ENCODE data around the gene MYL3.

Gene MYL3

DNA sequence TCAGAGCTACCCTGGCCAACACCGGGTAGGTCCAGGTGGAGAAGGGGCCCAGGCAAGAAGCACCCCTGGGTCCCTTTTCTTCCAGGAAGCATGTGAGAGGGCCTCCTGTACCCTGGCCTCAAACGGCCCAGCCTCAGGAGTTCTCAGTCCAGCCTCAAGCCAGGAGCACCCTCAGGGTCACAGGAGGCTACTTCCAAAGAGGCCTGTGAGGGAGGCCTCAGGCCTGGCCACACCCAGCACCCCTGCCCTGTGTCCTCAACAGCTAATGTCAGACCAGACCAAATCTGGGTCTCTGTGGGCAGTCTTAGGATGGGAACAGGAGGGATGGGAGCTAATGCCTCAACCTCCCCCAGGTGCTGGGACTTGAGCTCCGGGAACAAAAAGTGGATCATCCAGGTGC lies 37.8 kb upstream of the MYL3 start:
- no peak overlapping the region for H3K4me3 ChIP-seq (ENCODE audit: low read length)
- no peak for DNase-seq (ENCODE audit: low read depth, low spot score)

DNA sequence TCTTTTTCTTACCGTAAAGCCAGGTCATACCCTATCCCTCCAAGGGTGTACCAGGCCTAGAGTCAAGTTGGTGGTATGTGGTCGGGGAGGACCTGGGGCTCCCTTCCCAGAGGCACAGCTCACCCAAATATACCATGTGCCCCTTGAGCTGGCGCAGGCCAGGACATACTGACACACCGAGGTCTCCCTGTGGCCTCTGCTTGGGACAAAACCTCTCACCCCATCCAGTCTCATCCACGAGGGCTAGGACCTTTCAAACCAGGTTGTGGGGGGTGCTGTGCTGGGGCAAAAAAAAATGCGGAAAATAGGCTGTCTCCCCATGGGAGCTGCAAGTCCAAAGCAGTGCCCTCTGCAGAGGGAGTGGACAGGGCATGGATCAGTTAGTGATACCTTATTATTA lies 37.1 kb upstream of the MYL3 start:
- no peak for DNase-seq (ENCODE audit: low read depth, low spot score)

DNA sequence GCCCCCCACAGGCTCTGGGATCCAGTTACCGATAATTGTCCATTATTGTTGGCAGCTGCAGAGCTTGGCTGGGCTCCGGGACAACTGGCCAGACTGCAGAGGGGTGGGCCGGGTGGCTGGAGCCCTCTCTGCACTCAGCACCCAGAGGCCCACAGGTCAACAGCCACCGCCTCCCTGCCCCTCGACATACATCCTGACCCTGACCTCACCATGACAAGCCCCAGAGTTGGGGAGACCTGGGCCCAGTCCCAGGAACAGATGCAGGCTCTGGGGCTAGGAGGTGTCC lies 36.7 kb upstream of the MYL3 start:
- no peak overlapping the region for H3K4me3 ChIP-seq (ENCODE audit: low read length)
- no peak for DNase-seq (ENCODE audit: low read depth, low spot score)

More for the DNA sequence above, 37.1 kb upstream of the MYL3 start:
- no peak overlapping the region for H3K4me3 ChIP-seq (ENCODE audit: low read length)

DNA sequence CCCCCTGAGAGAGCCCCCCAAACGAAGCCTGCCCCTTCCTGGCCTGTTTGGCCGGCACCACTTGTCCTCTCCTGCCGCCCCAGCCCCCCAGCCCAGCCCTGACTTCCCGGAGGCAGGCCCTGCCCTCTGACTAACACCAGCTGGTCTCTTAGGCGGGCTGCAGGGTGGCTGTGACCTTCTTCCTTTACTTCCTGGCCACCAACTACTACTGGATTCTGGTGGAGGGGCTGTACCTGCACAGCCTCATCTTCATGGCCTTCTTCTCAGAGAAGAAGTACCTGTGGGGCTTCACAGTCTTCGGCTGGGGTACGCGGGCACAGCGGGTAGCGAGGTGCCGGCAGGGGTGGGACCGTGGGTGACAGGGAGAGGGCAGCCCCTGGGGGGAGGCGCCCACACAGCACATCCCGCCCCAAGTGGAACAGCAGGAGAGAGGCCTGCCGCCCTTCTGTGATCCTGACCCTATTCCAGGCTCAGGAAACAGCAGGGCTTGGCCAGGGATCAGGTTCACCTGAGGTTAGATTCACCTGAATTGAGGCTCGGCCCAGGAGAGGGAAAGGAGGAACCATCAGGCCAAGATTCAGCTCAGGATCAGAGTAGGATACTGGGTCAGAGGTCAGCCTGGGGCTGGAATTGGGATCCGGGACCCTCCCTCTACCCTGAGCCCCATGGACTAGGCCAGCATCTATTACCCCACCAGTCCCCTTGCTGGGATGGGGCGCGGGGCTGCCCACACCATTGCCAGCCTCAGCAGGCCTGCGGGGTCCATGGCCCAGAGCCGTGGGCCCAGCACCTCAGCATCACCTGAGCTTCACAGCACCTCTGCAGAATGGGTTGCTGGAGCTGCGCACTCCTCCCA lies 36.1 kb upstream of the MYL3 start:
- H3K4me3 ChIP-seq (ENCODE audit: low read length): no peak overlapping the region
- no peak for DNase-seq (ENCODE audit: low read depth, low spot score)

DNA sequence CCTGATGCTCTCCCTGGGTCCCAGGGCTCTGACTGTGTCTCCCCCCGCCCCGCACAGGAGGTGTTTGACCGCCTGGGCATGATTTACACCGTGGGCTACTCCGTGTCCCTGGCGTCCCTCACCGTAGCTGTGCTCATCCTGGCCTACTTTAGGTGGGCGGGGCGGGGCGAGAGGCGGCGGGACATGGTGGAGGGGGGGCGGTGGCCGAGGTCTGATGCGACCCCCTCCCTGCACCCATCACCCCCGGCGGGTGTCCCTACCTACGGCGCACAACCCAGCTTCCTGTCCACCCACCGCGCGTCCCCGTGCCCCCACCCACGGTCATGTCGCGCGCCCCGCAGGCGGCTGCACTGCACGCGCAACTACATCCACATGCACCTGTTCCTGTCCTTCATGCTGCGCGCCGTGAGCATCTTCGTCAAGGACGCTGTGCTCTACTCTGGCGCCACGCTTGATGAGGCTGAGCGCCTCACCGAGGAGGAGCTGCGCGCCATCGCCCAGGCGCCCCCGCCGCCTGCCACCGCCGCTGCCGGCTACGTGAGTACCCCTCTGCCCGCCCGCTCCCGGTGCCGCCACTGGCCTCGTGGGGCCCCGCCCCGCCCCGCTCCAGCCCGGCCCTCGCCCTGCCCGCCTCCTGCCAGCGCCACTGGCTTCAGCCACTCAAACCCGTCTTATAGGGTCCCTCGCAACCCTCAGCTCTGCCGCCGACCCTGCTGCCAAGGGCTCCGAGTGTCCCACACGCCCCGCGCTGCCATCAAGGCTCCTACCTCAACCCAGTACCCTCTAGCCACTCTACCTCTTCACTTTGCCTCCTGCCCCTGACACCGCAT lies 35.3 kb upstream of the MYL3 start:
- no peak overlapping the region for H3K4me3 ChIP-seq (ENCODE audit: low read length)
- DNase-seq (ENCODE audit: low read depth, low spot score): no peak

DNA sequence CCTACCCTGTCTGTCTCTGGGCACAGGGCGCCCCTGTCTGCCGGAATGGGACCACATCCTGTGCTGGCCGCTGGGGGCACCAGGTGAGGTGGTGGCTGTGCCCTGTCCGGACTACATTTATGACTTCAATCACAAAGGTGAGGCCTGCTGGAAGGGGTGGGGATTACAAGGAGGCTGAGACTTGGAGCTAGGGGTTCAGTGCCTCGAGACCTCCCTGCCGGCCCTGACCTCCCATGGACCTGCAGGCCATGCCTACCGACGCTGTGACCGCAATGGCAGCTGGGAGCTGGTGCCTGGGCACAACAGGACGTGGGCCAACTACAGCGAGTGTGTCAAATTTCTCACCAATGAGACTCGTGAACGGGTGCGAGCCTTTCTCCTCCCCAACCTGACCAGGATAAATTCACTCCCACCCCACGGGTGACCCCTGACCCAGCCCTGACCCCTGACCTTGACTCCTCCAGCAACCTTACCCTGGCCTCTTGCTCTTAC lies 34.6 kb upstream of the MYL3 start:
- no peak overlapping the region for H3K4me3 ChIP-seq (ENCODE audit: low read length)
- no peak for DNase-seq (ENCODE audit: low read depth, low spot score)

DNA sequence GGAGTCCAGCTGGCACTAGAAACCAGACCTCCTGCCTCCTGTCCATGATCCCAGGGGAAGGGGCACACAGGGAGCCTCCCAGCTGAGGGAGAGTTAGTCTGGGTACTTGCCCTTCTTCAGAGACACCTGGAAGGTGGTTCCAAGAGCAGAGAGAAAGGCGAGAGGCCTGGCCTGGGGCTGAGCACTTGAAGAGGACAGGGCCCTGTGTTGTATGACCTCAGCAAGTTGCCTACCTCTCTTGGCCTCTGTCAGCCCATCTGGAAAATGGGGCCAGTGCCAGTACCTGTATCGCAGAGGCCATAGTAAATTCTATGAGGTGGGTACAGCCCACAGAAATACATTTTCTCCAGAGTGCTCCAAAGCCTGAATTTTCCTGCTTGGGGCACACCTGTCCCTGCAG lies 33.8 kb upstream of the MYL3 start:
- DNase-seq (ENCODE audit: low read depth, low spot score): no peak
- H3K4me3 ChIP-seq (ENCODE audit: low read length): no peak overlapping the region

DNA sequence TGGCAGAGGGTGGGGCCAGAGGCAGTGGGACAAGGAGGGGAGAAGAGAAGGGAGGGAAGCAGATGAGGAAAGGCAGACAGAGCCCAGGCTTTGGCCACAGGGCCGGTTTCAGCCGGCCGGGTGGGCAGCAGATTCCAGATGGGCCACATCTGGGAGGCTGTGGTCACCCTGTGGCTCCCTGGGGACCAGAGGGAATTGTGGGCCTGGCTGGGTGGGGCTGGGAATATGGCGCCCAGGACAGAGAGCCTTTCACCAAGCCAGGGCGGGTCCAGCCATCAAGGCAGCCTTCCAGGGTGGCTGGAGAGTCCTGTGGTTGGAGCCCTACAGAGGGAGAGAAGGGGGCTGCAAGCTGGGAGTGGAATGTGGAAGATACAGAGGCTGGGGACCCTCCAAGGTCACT lies 33.1 kb upstream of the MYL3 start:
- DNase-seq (ENCODE audit: low read depth, low spot score): no peak
- H3K4me3 ChIP-seq (ENCODE audit: low read length): no peak overlapping the region

DNA sequence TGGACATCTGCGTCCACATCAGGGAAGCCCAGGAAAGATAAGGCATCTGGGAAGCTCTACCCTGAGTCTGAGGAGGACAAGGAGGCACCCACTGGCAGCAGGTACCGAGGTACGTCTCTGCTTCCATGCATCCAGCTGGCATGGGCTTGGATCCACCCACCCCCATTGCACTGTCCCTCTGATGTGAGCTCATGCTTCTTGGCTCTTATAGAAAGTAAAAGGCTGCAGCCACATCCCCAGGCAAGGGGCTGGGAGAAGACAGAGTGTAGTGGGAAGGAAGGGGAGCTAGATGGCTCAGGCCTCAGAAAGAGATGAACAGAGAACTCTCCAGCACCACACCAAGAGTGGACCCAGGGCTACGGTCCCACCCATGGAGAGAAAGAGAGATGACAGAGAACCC lies 32.5 kb upstream of the MYL3 start:
- H3K4me3 ChIP-seq (ENCODE audit: low read length): no peak overlapping the region
- DNase-seq (ENCODE audit: low read depth, low spot score): no peak

DNA sequence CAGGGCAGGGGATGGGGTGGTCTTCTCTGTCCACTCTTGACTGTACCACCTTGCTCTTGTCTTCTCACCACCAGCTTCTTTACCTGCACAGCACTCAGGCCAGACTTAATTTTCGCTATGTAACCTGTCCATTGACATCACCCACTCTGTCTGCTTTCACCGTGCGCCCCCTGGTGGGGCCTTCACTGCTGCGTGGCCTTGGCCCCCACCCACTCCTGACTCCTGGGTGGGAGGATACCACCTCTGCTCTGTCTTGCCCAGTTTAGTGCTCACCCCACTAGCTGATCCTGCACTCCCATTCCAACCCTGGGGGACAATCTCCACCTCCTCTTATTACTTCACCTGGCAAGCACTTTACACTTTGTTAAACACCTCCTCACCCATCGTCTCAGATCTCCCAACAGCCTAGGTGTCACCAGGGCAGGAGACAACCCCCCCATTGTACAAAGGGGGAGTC lies 32.0 kb upstream of the MYL3 start:
- DNase-seq (ENCODE audit: low read depth, low spot score): peak; percentile 44
- no peak overlapping the region for H3K4me3 ChIP-seq (ENCODE audit: low read length)

DNA sequence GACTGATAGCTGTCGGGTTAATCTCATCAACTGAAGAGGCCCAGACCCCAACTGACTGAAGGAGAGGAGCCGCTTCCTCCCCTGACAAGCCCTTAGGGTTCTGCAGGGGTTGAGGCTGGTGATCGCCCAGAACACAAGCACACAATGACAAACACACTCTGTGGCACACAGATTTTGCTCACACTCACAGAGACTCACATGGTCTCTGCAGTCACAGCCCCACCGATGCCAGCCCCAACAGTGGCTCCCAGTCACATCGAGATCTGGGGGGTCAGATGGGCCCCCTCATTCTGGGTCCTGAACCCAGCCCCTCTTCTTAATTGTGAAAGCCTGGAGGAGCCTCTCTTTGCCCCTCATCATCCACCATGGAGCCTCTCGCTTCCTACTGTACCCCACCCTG lies 31.0 kb upstream of the MYL3 start:
- no peak for DNase-seq (ENCODE audit: low read depth, low spot score)
- no peak overlapping the region for H3K4me3 ChIP-seq (ENCODE audit: low read length)

DNA sequence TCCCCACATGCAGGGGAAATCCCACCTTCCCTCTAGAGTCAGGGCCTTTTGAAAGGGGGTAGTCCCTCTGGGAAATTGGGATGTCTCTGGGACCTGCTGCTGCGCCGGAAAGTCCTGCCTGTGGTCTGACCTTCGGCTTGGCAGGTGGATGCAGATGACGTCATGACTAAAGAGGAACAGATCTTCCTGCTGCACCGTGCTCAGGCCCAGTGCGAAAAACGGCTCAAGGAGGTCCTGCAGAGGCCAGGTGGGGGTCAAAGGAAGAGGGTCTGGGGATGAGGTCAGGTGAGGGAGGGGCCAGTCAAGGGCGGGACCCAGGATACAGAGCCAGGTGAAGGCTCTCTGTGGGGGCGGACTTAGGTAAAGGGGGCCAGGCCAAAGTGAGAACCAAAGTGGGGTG lies 30.5 kb upstream of the MYL3 start:
- no peak overlapping the region for H3K4me3 ChIP-seq (ENCODE audit: low read length)
- DNase-seq (ENCODE audit: low read depth, low spot score): no peak

DNA sequence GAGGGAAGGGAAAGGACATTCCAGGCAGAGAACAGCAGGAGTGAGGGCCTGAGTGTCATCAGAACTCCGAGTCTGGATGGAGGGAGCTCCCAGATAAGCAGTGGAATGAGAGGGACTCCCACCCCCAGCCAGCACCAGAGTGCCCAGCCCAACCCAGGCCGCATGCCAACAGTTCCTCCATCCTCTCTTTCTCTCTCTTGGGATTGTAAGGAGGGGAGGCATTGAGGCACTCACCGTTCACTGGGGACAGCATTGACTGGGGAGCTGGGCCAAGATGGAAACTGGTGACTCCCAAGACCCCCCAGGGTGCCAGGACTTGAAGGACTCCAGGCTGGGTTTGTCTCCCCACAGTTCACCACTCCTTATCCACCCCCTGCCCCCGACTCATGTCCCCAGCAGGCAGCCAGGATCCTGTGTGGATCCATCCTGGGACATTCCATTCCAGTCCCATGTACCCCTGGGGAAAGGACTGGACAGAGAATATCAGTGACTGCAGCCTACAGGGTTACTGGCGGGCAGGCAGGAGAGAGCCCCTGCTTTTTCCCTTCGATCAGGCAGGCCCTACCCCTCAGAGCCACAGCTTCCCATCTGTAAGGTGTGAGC lies 30.0 kb upstream of the MYL3 start:
- DNase-seq (ENCODE audit: low read depth, low spot score): no peak
- H3K4me3 ChIP-seq (ENCODE audit: low read length): no peak overlapping the region

DNA sequence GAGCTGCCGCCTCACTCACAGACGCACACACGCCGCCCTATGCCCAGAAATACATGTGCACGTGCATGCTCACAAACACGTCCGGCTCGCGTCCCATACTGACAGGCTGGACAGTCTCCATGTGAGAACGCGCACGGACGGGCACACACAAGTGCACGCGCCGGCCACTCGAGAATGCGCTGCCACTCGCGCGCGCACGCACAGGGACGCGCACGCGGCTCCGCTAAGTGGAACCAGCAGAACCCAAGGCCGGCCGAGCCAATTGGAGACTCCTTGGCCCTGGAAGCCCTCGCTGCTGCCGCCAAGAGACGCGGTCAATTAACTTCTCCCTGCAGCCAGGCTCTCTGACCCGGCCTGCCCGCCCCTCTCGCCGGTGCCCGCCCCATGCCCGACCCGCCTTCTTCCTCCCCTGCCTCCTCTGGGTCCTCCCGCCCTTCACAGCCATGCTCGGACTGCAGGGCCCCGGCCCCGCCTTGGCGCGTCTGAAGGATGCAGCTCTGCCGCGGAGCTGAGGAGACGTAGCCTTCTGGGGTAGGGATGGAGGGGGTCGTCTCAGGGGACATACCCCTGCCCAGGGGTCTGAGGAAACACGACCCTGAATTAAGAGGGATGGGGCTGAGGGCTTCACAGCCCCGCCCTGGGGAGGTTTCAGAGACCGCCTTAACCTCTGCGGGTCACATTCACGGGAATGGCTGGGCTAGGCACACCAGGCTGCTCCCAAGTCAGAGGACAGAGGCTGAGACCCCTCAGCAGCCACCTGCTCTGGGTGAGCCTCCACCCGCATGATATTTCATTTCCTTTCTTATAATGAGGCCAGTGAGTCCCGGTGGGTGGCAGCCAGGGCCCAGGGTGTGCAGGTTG lies 29.3 kb upstream of the MYL3 start:
- DNase-seq (ENCODE audit: low read depth, low spot score): no peak
- no peak overlapping the region for H3K4me3 ChIP-seq (ENCODE audit: low read length)

DNA sequence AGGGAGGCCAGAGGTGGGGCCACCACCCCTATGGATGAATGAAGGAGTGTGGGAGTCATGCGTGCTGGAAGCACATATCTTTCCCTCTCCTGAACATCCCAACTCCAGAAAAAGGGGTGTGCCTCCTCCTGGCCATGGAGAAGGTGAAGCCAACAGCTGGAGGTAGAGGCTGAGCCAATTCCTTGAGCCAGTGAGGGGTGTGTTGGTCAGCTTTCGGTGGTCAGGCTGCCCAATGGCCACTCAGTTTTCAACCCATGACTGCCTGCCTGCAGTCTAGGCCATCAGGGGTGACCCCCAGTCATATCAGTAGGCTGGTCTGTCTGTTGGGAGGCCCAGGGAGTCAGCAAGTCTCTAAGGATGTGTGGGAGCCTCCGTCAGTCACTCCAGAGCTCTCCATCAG lies 27.9 kb upstream of the MYL3 start:
- DNase-seq (ENCODE audit: low read depth, low spot score): no peak
- no peak overlapping the region for H3K4me3 ChIP-seq (ENCODE audit: low read length)

DNA sequence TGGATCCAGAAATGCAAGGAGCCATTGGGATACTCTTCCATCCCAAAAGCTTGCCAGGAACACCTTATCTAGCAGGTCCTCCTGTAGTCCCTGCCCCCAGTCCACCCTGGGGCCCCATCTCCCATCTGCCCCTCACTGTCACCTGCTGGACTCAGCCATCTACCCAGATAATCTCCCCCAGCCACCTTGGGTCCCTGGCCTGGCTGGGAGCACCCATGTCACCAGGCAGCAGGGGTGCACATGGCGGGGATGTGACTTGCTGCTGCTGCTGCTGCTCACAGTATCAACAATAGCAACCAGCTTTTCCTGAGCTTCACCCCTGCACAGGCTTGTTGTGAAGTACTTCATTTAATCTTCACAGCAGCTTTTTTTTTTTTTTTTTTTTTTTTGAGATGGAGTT lies 26.9 kb upstream of the MYL3 start:
- no peak for DNase-seq (ENCODE audit: low read depth, low spot score)
- no peak overlapping the region for H3K4me3 ChIP-seq (ENCODE audit: low read length)

DNA sequence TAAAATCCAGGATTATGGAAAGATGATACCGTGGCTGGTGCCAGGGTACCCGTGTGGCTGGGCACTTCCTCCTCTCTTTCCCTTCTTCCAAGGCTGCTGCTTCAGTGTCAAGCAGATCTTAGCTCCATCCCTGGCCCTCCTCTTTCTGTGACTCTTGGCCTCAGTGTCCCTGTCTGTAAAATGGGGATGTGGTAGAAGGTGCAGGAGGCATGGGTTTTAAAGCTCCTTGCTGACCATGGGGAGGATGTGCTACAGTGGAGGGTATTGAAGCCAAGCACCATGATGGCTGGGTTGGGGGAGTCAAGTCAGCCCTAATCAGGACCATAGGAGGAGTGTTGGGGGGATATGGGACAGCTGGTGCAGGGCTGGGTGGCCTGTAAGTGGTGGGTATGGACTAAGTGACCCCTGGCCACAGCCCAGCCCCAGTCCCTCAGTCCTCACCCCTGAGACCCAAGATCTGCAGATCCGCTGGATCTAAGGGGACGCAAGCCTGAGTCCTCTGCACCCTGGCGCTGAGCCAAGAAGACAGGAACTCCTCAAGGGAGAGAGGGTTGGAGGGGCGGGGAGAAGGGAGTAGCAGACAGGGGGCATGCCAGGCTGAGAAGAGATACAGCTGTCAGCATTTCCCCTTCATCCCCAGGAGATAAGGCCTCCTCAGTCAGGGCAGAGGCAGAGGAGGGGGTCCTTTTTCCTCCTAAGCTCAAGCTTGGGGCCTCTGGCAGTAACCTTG lies 26.3 kb upstream of the MYL3 start:
- H3K4me3 ChIP-seq (ENCODE audit: low read length): no peak overlapping the region
- no peak for DNase-seq (ENCODE audit: low read depth, low spot score)

DNA sequence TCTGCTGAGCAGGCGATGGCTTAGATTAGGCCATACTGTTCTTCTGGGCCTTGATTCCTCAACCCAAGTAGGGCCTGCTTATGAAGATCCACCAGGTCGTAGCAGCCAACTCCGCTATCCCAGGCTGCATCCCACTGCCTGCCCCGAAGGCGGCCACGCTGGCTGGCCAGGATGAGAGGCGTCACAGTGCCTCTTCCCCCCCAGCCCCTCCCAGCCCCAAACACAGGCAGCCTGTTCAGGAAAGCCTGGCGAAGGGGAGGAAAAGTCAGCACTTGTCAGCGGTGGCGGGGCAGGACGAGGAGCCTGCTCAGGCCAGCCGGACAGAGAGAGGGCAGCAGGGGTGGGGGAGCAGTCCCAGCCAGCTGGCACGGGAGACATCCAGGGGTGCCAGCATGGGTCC lies 25.5 kb upstream of the MYL3 start:
- no peak for DNase-seq (ENCODE audit: low read depth, low spot score)
- no peak overlapping the region for H3K4me3 ChIP-seq (ENCODE audit: low read length)

All from Jurkat, Clone E6-1 (cell line).